ENCODE results near the gene CCDC32. TPM values are rescaled to one million over a fixed set of nuclear protein-coding genes. Genes with fewer than 3 reads are reported as not detected.
A peak's percentile ranks its signal among the peaks of the same experiment; 100 is the strongest.

Gene CCDC32
- total RNA-seq, 1 donor from 2014 or later, result 64.0 TPM

- intact Hi-C loops (cut with micrococcal nuclease), result no loop called here
- CTCF ChIA-PET, result interaction anchor here (1.2 kb wide), 1 partner anchor 11 kb away, joined by 3 read pairs; no protein-coding TSS in a partner anchor
- no peak overlapping the region for H3K27ac Mint-ChIP-seq
Measured at GRCh38 chr15:40508216-40508615, 56.6 kb downstream of the CCDC32 start.

GRCh38 chr15:40506964-40507571 is 57.8 kb downstream of the CCDC32 start:
- Mint-ChIP-seq H3K36me3 (ENCODE audit: low read depth) (no peaks in the 10 kb centered on the region), H3K4me3 (peak overlapping the region; percentile 51), H3K27me3 (peaks cover 37% of the 10 kb centered on the region), H3K4me1 (peaks cover 25% of the 10 kb centered on the region), H3K9me3 (no peaks in the 10 kb centered on the region), H3K27ac (no peak overlapping the region)
- ATAC-seq (ENCODE audit: low read depth) (peak; percentile 45), DNase-seq (peak; percentile 49)
- POLR2A ChIA-PET, result interaction anchor here (0.8 kb wide), 1 partner anchor 66 kb away, joined by 4 read pairs; the partner anchor contains the start of gene BAHD1
- intact Hi-C loops (cut with micrococcal nuclease), result loop anchor here (1.0 to 2.0 kb wide), 3 partner anchors 36 to 163 kb away; partner anchors contain the start of gene CHST14
- CTCF ChIA-PET, result interaction anchor here (0.9 to 1.4 kb wide), 2 partner anchors 12 to 13 kb away, joined by 3 to 4 read pairs; no protein-coding TSS in a partner anchor
- TF ChIP-seq, protein P1, sequence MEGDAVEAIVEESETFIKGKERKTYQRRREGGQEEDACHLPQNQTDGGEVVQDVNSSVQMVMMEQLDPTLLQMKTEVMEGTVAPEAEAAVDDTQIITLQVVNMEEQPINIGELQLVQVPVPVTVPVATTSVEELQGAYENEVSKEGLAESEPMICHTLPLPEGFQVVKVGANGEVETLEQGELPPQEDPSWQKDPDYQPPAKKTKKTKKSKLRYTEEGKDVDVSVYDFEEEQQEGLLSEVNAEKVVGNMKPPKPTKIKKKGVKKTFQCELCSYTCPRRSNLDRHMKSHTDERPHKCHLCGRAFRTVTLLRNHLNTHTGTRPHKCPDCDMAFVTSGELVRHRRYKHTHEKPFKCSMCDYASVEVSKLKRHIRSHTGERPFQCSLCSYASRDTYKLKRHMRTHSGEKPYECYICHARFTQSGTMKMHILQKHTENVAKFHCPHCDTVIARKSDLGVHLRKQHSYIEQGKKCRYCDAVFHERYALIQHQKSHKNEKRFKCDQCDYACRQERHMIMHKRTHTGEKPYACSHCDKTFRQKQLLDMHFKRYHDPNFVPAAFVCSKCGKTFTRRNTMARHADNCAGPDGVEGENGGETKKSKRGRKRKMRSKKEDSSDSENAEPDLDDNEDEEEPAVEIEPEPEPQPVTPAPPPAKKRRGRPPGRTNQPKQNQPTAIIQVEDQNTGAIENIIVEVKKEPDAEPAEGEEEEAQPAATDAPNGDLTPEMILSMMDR (IDR thresholded peaks at IDR 0.05), result no peak

More at GRCh38 chr15:40508216-40508615, 56.6 kb downstream of the CCDC32 start:
- DNase-seq (no peak), ATAC-seq (ENCODE audit: low read depth) (no peak)
- peaks cover 28% of the 10 kb centered on the region for H3K4me1 Mint-ChIP-seq
- POLR2A ChIA-PET, result no interaction called here
- peaks cover 27% of the 10 kb centered on the region for H3K27me3 Mint-ChIP-seq
- H3K36me3 Mint-ChIP-seq (ENCODE audit: low read depth), result no peaks in the 10 kb centered on the region
- no peak overlapping the region for H3K4me3 Mint-ChIP-seq
- TF ChIP-seq, protein P1 (IDR thresholded peaks at IDR 0.05), result no peak
- H3K9me3 Mint-ChIP-seq, result no peaks in the 10 kb centered on the region

Other genes starting within 250 kb of the CCDC32 start
- gene INAFM2, start 241.3 kb downstream of the CCDC32 start, total RNA-seq, result 9.5 TPM in 2 replicates
- gene CCDC9B, start 224.1 kb downstream of the CCDC32 start, total RNA-seq, result 0.91 and 2.1 TPM in 2 replicates
- not detected in 2 replicates for gene PHGR1, start 214.0 kb downstream of the CCDC32 start, total RNA-seq
- 0.38 and 0.39 TPM in 2 replicates for gene DISP2, start 206.8 kb downstream of the CCDC32 start, total RNA-seq
- gene KNSTRN, start 182.3 kb downstream of the CCDC32 start, total RNA-seq, result 11.5 and 13.4 TPM in 2 replicates
- gene IVD, start 159.2 kb downstream of the CCDC32 start, total RNA-seq, result 63.5 and 76.7 TPM in 2 replicates
- gene BAHD1, start 124.1 kb downstream of the CCDC32 start, total RNA-seq, result 27.5 and 28.4 TPM in 2 replicates
- gene CHST14, start 94.1 kb downstream of the CCDC32 start, total RNA-seq, result 10.1 and 10.2 TPM in 2 replicates
- gene RPUSD2, start 4.3 kb upstream of the CCDC32 start, total RNA-seq, result 20.1 and 24.8 TPM in 2 replicates
- 5.1 and 7.7 TPM in 2 replicates for gene KNL1, start 29.2 kb upstream of the CCDC32 start, total RNA-seq
- 2.6 and 4.1 TPM in 2 replicates for gene RAD51, start 130.1 kb upstream of the CCDC32 start, total RNA-seq
- gene RMDN3, start 190.2 kb upstream of the CCDC32 start, total RNA-seq, result 25.5 and 25.6 TPM in 2 replicates
- gene GCHFR, start 199.0 kb upstream of the CCDC32 start, total RNA-seq, result 19.5 and 21.1 TPM in 2 replicates
- 5.7 and 6.5 TPM in 2 replicates for gene C15orf62, start 204.9 kb upstream of the CCDC32 start, total RNA-seq
- 23.2 and 25.2 TPM in 2 replicates for gene ZFYVE19, start 242.0 kb upstream of the CCDC32 start, total RNA-seq
- 43.1 and 51.0 TPM in 2 replicates for gene DNAJC17, start 242.4 kb upstream of the CCDC32 start, total RNA-seq

Measured in activated B cell treated with CpG ODN at 0.5 μM for 24 hours (primary cell).